ENCODE measurements around the gene TGFA. TPM values are rescaled to one million over a fixed set of nuclear protein-coding genes. Genes with fewer than 3 reads are reported as not detected.

TGFA gene
- polyA plus RNA-seq, 1 donor (not counting 4 experiments of a cell fraction or from before 2014, with no cell fraction given): 51.7 TPM

DNA sequence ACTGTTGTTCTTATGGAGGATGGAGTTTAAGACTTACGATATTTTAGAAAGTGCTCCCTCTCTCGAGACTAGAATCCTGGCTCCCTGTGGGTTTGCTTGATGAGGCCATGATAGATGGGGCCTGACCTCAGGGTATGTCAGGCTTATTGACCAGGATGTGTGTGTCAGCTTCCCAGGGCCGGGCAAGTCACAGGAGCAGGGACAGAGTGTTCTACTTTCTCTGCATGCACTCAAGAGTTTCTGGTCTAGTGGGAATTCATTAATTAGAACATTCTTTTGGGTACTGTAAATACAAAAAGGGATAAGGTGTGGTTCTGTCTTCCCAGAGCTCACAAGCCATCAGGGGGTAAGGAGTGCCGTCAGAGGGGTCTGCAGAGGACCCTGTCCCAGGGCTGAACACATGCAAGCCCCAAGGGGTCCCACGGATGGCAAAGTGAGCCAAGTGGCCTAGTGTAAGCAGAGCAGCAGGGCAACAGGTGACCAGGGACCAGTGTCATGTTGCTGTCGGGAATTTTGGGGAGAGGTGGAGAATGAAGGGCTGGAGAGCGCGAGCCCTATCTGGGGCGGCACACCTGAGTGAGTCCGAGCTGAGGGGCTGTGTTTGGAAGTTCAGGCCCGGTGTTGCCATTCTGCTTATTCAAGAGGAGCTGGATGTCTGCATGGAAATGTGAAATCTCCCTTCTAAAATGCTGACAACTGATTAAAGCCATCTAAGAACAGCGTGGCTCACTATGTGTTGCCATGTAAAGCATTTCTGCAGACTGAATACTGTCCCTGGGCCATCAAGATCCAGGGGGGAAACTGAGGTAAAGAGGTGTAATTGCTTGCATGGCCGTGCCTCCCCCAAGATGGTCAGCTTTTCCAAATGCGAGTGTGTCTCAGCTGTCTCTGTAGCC lies 91.4 kb downstream of the TGFA start:
- Histone ChIP-seq H3K4me1 (ENCODE audit: control insufficient read depth, extremely low read depth, insufficient read depth, low read length) (no peaks in the 10 kb centered on the region), H3K9me1 (ENCODE audit: control insufficient read depth, extremely low read depth, insufficient read depth, low read length) (no peaks in the 10 kb centered on the region), H3K4me3 (ENCODE audit: control insufficient read depth in 2 of 3, extremely low read depth in 1 of 3, insufficient read depth in 2 of 3, low read depth in 1 of 3, low read length in 3 of 3) (no peak overlapping the region), H4K20me1 (ENCODE audit: control insufficient read depth, extremely low read depth, insufficient read depth, low read length) (no peaks in the 10 kb centered on the region), H3K9ac (ENCODE audit: control insufficient read depth, extremely low read depth, insufficient read depth, low read length) (no peak overlapping the region), H3K27ac (ENCODE audit: control insufficient read depth, insufficient read depth, low read length) (no peak overlapping the region), H3K27me3 (ENCODE audit: control insufficient read depth, extremely low read depth, insufficient read depth, low read length) (no peaks in the 10 kb centered on the region), H3K36me3 (ENCODE audit: control insufficient read depth in 2 of 2, extremely low read depth in 1 of 2, insufficient read depth in 2 of 2, low read length in 2 of 2) (peaks cover 42 to 52% of the 10 kb centered on the region in 2 experiments), H3K4me2 (ENCODE audit: control insufficient read depth, extremely low read depth, insufficient read depth, low read depth, low read length) (no peak overlapping the region), H3K79me2 (ENCODE audit: control insufficient read depth, insufficient read depth, low read length) (peaks cover 30% of the 10 kb centered on the region), H2AFZ (ENCODE audit: control insufficient read depth, low read length) (no peak overlapping the region), H3K9me3 (ENCODE audit: control insufficient read depth, low read depth, low read length) (no peaks in the 10 kb centered on the region)
- TF ChIP-seq CTCF (optimal IDR thresholded peaks at IDR 0.05 in 1 of 3, IDR thresholded peaks at IDR 0.05 in 1 of 3, conservative IDR thresholded peaks at IDR 0.05 in 1 of 3; ENCODE audit: extremely low read depth in 1 of 3, insufficient read depth in 2 of 3, low read length in 3 of 3) (no peak), EZH2 (IDR thresholded peaks at IDR 0.05; ENCODE audit: low read length) (no peak)
- no peak for FAIRE-seq
- DNase-seq (ENCODE audit: low read depth, low spot score): no peak
- dilution Hi-C loops (cut with MboI; ENCODE audit: extremely low pct_ligation_motif_present, low sequenced_read_pairs): loop anchor here (25.0 kb wide), 1 partner anchor 175 kb away; no protein-coding TSS in a partner anchor

DNA sequence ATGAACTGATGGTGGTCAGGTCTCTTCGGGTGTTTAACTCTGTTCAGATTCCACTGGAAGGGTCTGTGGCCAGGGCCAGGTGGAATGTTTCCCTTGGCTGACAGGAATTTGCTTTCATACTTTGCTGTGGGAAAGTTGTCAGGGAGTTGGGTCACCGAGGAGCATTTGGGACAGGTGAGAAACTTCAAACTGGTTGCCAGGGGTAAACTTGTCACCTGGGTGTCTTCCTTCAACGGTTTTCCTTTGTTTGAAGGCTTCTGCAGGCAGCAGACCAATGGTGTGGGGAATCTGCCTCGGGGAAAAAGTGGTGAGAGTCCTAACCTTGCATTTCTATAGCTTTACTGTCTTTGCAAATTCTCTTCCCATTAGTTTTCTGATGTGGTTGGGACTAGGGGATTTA lies 92.2 kb downstream of the TGFA start:
- no peak for DNase-seq (ENCODE audit: low read depth, low spot score)
- H3K27ac ChIP-seq (ENCODE audit: control insufficient read depth, insufficient read depth, low read length): no peak overlapping the region
- no peak overlapping the region for H3K4me2 ChIP-seq (ENCODE audit: control insufficient read depth, extremely low read depth, insufficient read depth, low read depth, low read length)
- dilution Hi-C loops (cut with MboI; ENCODE audit: extremely low pct_ligation_motif_present, low sequenced_read_pairs): loop anchor here (25.0 kb wide), 1 partner anchor 176 kb away; no protein-coding TSS in a partner anchor
- peaks cover 46 to 55% of the 10 kb centered on the region in 2 experiments for H3K36me3 ChIP-seq (ENCODE audit: control insufficient read depth in 2 of 2, extremely low read depth in 1 of 2, insufficient read depth in 2 of 2, low read length in 2 of 2)
- H3K27me3 ChIP-seq (ENCODE audit: control insufficient read depth, extremely low read depth, insufficient read depth, low read length): no peaks in the 10 kb centered on the region
- H3K9ac ChIP-seq (ENCODE audit: control insufficient read depth, extremely low read depth, insufficient read depth, low read length): no peak overlapping the region
- H3K9me3 ChIP-seq (ENCODE audit: control insufficient read depth, low read depth, low read length): no peaks in the 10 kb centered on the region
- no peaks in the 10 kb centered on the region for H3K9me1 ChIP-seq (ENCODE audit: control insufficient read depth, extremely low read depth, insufficient read depth, low read length)
- TF ChIP-seq CTCF (optimal IDR thresholded peaks at IDR 0.05 in 1 of 3, IDR thresholded peaks at IDR 0.05 in 1 of 3, conservative IDR thresholded peaks at IDR 0.05 in 1 of 3; ENCODE audit: extremely low read depth in 1 of 3, insufficient read depth in 2 of 3, low read length in 3 of 3): no peak
- no peak overlapping the region for H2AFZ ChIP-seq (ENCODE audit: control insufficient read depth, low read length)
- H4K20me1 ChIP-seq (ENCODE audit: control insufficient read depth, extremely low read depth, insufficient read depth, low read length): no peaks in the 10 kb centered on the region
- H3K4me1 ChIP-seq (ENCODE audit: control insufficient read depth, extremely low read depth, insufficient read depth, low read length): no peaks in the 10 kb centered on the region
- no peak for FAIRE-seq
- no peak overlapping the region for H3K4me3 ChIP-seq (ENCODE audit: control insufficient read depth in 2 of 3, extremely low read depth in 1 of 3, insufficient read depth in 2 of 3, low read depth in 1 of 3, low read length in 3 of 3)
- peaks cover 26% of the 10 kb centered on the region for H3K79me2 ChIP-seq (ENCODE audit: control insufficient read depth, insufficient read depth, low read length)
